ENCODE measurements around the gene LEF1.

The LEF1 gene

GRCh38 chr4:108149588-108150380, 18.9 kb downstream of the LEF1 start:
- Mint-ChIP-seq H3K4me3 (no peak overlapping the region), H3K9me3 (no peaks in the 10 kb centered on the region), H3K27me3 (no peaks in the 10 kb centered on the region), H3K36me3 (peaks cover 67% of the 10 kb centered on the region), H3K27ac (peak overlapping the region; percentile 76), H3K4me1 (peaks cover 84% of the 10 kb centered on the region)
- CTCF ChIA-PET = interaction anchor here (1.2 to 1.7 kb wide), 2 partner anchors 56 to 120 kb away, joined by 4 to 7 read pairs; no protein-coding TSS in a partner anchor
- no peak for DNase-seq

GRCh38 chr4:108148316-108148715, 20.4 kb downstream of the LEF1 start:
- Mint-ChIP-seq H3K36me3 (peaks cover 77% of the 10 kb centered on the region), H3K9me3 (no peaks in the 10 kb centered on the region), H3K4me1 (peaks cover 94% of the 10 kb centered on the region), H3K27ac (peak overlapping the region; percentile 87), H3K27me3 (no peaks in the 10 kb centered on the region), H3K4me3 (peak overlapping the region; percentile 8)
- CTCF ChIA-PET = no interaction called here
- DNase-seq = peak; percentile 52

- Mint-ChIP-seq H3K9me3 (no peaks in the 10 kb centered on the region), H3K4me3 (peak overlapping the region; percentile 58), H3K36me3 (peaks cover 71% of the 10 kb centered on the region), H3K27ac (peak overlapping the region; percentile 87), H3K4me1 (peaks cover 93% of the 10 kb centered on the region), H3K27me3 (no peaks in the 10 kb centered on the region)
- no peak for DNase-seq
- CTCF ChIA-PET = interaction anchor here (0.7 to 1.1 kb wide), 2 partner anchors 8 to 116 kb away, joined by 3 to 4 read pairs; no protein-coding TSS in a partner anchor
Measured at GRCh38 chr4:108146819-108147218, 21.9 kb downstream of the LEF1 start.

GRCh38 chr4:108146336-108146735, 22.4 kb downstream of the LEF1 start:
- no peak for DNase-seq
- Mint-ChIP-seq H3K4me3 (peak overlapping the region; percentile 58), H3K27ac (peak overlapping the region; percentile 87), H3K9me3 (no peaks in the 10 kb centered on the region), H3K27me3 (no peaks in the 10 kb centered on the region), H3K4me1 (peaks cover 93% of the 10 kb centered on the region), H3K36me3 (peaks cover 72% of the 10 kb centered on the region)
- CTCF ChIA-PET = interaction anchor here (1.1 to 2.3 kb wide), 4 partner anchors 8 to 116 kb away, joined by 3 to 7 read pairs (median 5); no protein-coding TSS in a partner anchor

GRCh38 chr4:108144451-108144850, 24.3 kb downstream of the LEF1 start:
- Mint-ChIP-seq H3K4me3 (peak overlapping the region; percentile 37), H3K27ac (peak overlapping the region; percentile 78), H3K9me3 (no peaks in the 10 kb centered on the region), H3K4me1 (peaks cover 96% of the 10 kb centered on the region), H3K27me3 (no peaks in the 10 kb centered on the region), H3K36me3 (peaks cover 75% of the 10 kb centered on the region)
- DNase-seq = peak; percentile 54
- CTCF ChIA-PET = interaction anchor here (1.0 to 2.3 kb wide), 5 partner anchors 18 to 114 kb away, joined by 3 to 8 read pairs (median 6); no protein-coding TSS in a partner anchor

- Mint-ChIP-seq H3K27me3 (no peaks in the 10 kb centered on the region), H3K27ac (peak overlapping the region; percentile 78), H3K4me3 (peak overlapping the region; percentile 55), H3K4me1 (peaks cover 99% of the 10 kb centered on the region), H3K36me3 (peaks cover 80% of the 10 kb centered on the region), H3K9me3 (no peaks in the 10 kb centered on the region)
- no peak for DNase-seq
- CTCF ChIA-PET = interaction anchor here (1.0 to 1.3 kb wide), 2 partner anchors 14 to 27 kb away, joined by 3 to 5 read pairs; no protein-coding TSS in a partner anchor
Measured at GRCh38 chr4:108143515-108143914, 25.2 kb downstream of the LEF1 start.

GRCh38 chr4:108142870-108143269, 25.9 kb downstream of the LEF1 start:
- peaks cover 99% of the 10 kb centered on the region for H3K4me1 Mint-ChIP-seq
- H3K27ac Mint-ChIP-seq = peak overlapping the region; percentile 78
- H3K4me3 Mint-ChIP-seq = peak overlapping the region; percentile 55

GRCh38 chr4:108141213-108141950, 27.4 kb downstream of the LEF1 start:
- Mint-ChIP-seq H3K4me3 (peak overlapping the region; percentile 62), H3K27ac (peak overlapping the region; percentile 88), H3K4me1 (peaks cover 93% of the 10 kb centered on the region), H3K36me3 (peaks cover 72% of the 10 kb centered on the region), H3K27me3 (no peaks in the 10 kb centered on the region), H3K9me3 (no peaks in the 10 kb centered on the region)
- CTCF ChIA-PET = interaction anchor here (1.3 to 1.7 kb wide), 3 partner anchors 10 to 110 kb away, joined by 3 to 6 read pairs (median 4); no protein-coding TSS in a partner anchor
- DNase-seq = no peak

More at GRCh38 chr4:108142870-108143269, 25.9 kb downstream of the LEF1 start:
- CTCF ChIA-PET = interaction anchor here (0.9 to 1.3 kb wide), 2 partner anchors 12 to 15 kb away, joined by 3 to 5 read pairs; no protein-coding TSS in a partner anchor
- Mint-ChIP-seq H3K36me3 (peaks cover 80% of the 10 kb centered on the region), H3K9me3 (no peaks in the 10 kb centered on the region), H3K27me3 (no peaks in the 10 kb centered on the region)
- DNase-seq = no peak

- CTCF ChIA-PET = interaction anchor here (0.9 kb wide), 2 partner anchors 16 to 30 kb away, joined by 3 read pairs; no protein-coding TSS in a partner anchor
Measured at GRCh38 chr4:108140328-108140727, 28.4 kb downstream of the LEF1 start.

GRCh38 chr4:108139089-108139488, 29.6 kb downstream of the LEF1 start:
- H3K9me3 Mint-ChIP-seq = no peaks in the 10 kb centered on the region
- H3K4me3 Mint-ChIP-seq = peak overlapping the region; percentile 47
- peaks cover 93% of the 10 kb centered on the region for H3K4me1 Mint-ChIP-seq
- DNase-seq = no peak
- peak overlapping the region; percentile 88 for H3K27ac Mint-ChIP-seq
- CTCF ChIA-PET = interaction anchor here (1.1 to 1.8 kb wide), 3 partner anchors 8 to 23 kb away, joined by 3 to 7 read pairs (median 6); no protein-coding TSS in a partner anchor
- H3K27me3 Mint-ChIP-seq = no peaks in the 10 kb centered on the region
- peaks cover 77% of the 10 kb centered on the region for H3K36me3 Mint-ChIP-seq

More at GRCh38 chr4:108140328-108140727, 28.4 kb downstream of the LEF1 start:
- Mint-ChIP-seq H3K36me3 (peaks cover 72% of the 10 kb centered on the region), H3K9me3 (no peaks in the 10 kb centered on the region), H3K4me3 (peak overlapping the region; percentile 62), H3K27ac (peak overlapping the region; percentile 88), H3K27me3 (no peaks in the 10 kb centered on the region), H3K4me1 (peaks cover 93% of the 10 kb centered on the region)
- DNase-seq = no peak

GRCh38 chr4:108135549-108136209, 33.1 kb downstream of the LEF1 start:
- CTCF ChIA-PET = interaction anchor here (0.7 to 1.3 kb wide), 2 partner anchors 16 to 19 kb away, joined by 3 to 5 read pairs; no protein-coding TSS in a partner anchor
- DNase-seq = peak; percentile 39
- H3K27me3 Mint-ChIP-seq = no peaks in the 10 kb centered on the region
- peak overlapping the region; percentile 84 for H3K27ac Mint-ChIP-seq
- H3K4me1 Mint-ChIP-seq = peaks cover 90% of the 10 kb centered on the region
- H3K4me3 Mint-ChIP-seq = peak overlapping the region; percentile 47
- H3K36me3 Mint-ChIP-seq = peaks cover 70% of the 10 kb centered on the region
- H3K9me3 Mint-ChIP-seq = no peaks in the 10 kb centered on the region

- CTCF ChIA-PET = interaction anchor here (0.6 to 1.9 kb wide), 10 partner anchors 9 to 635 kb away, joined by 3 to 9 read pairs (median 4); no protein-coding TSS in a partner anchor
- no peak overlapping the region for H3K27ac Mint-ChIP-seq
- no peak overlapping the region for H3K4me3 Mint-ChIP-seq
- peaks cover 71% of the 10 kb centered on the region for H3K36me3 Mint-ChIP-seq
- no peak for DNase-seq
- no peaks in the 10 kb centered on the region for H3K9me3 Mint-ChIP-seq
- peaks cover 90% of the 10 kb centered on the region for H3K4me1 Mint-ChIP-seq
- no peaks in the 10 kb centered on the region for H3K27me3 Mint-ChIP-seq
Measured at GRCh38 chr4:108130955-108131354, 37.8 kb downstream of the LEF1 start.

GRCh38 chr4:108129196-108129595, 39.5 kb downstream of the LEF1 start:
- no peak for DNase-seq
- Mint-ChIP-seq H3K9me3 (no peaks in the 10 kb centered on the region), H3K4me3 (no peak overlapping the region), H3K27ac (no peak overlapping the region), H3K4me1 (peaks cover 85% of the 10 kb centered on the region), H3K36me3 (peaks cover 70% of the 10 kb centered on the region), H3K27me3 (no peaks in the 10 kb centered on the region)
- CTCF ChIA-PET = interaction anchor here (1.1 to 1.3 kb wide), 2 partner anchors 9 to 49 kb away, joined by 3 read pairs; no protein-coding TSS in a partner anchor
